ENCODE results near the gene GALM. TPM values are rescaled to one million over a fixed set of nuclear protein-coding genes. Genes with fewer than 3 reads are reported as not detected.

Gene GALM
- total and polyA plus RNA-seq, 2 of the 13 experiments (the other 11 are each of a cell fraction or from before 2014, with no cell fraction given) = 65.5 to 90.0 TPM

GRCh38 chr2:38652431-38653273, 13.3 kb upstream of the GALM start (continued):
- no peak for TF ChIP-seq RFX5 (IDR thresholded peaks at IDR 0.05; ENCODE audit: low read depth, low read length)
- TF ChIP-seq E2F5 (CRISPR knock-in tag; conservative IDR thresholded peaks at IDR 0.05) = no peak
- TF ChIP-seq ZFP36L2 (CRISPR knock-in tag; IDR thresholded peaks at IDR 0.05) = no peak
- TF ChIP-seq ZNF616 (CRISPR knock-in tag; IDR thresholded peaks at IDR 0.05; ENCODE audit: low read depth) = no peak

DNA sequence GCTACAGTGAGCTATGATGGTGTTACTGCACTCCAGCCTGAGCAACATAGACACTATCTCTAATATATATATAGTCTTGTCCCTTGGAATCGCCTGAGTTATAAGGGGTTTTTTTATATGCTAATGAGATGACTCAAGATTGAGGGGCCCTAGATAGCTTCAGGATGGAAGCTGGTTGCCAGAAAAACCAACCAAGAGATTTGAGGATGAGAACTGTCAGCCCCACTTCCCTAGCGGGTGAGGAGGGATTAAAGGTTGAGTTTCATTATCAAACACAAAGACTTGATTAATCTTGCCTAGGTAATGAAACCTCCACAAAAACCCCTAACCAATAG, 12.6 kb upstream of the GALM start:
- Histone ChIP-seq H3K9ac (ENCODE audit: insufficient read depth, low read depth, low read length) (no peak overlapping the region), H3K79me2 (ENCODE audit: insufficient read depth, low read length) (no peaks in the 10 kb centered on the region), H2AFZ (ENCODE audit: low read length) (peak overlapping the region; percentile 94), H3K4me2 (ENCODE audit: low read depth, low read length) (peak overlapping the region; percentile 96), H3K9me3 (ENCODE audit: low read length) (no peaks in the 10 kb centered on the region), H4K20me1 (ENCODE audit: insufficient read depth, low read length) (no peaks in the 10 kb centered on the region), H3K36me3 (replicated peaks in 1 of 2; ENCODE audit: control insufficient read depth in 1 of 2, insufficient read depth in 2 of 2, low read length in 2 of 2) (no peaks in the 10 kb centered on the region), H3K27me3 (ENCODE audit: control insufficient read depth in 1 of 2, insufficient read depth in 2 of 2, low read length in 2 of 2) (no peaks in the 10 kb centered on the region; a peak in 2 of 5 replicates), H3K4me3 (replicated peaks in 1 of 3; ENCODE audit: insufficient read depth in 1 of 3, low read depth in 2 of 3, low read length in 3 of 3) (peak overlapping the region in 1 of 3 experiments; percentile 67; a peak in 1 of 6 replicates), H3K4me1 (ENCODE audit: insufficient read depth, low read length) (peaks cover 54% of the 10 kb centered on the region), H3K27ac (ENCODE audit: extremely low read length, insufficient read depth, low read length) (no peak overlapping the region)
- in situ Hi-C loops (cut with HindIII; ENCODE audit: extremely low pct_ligation_motif_present, low pct_unique_long_range_greater_than_20kb) = no loop called here
- POLR2A ChIA-PET = interaction anchor here (0.7 to 3.0 kb wide), 2 partner anchors 12 to 52 kb away, joined by 3 to 30 read pairs; partner anchors contain the start of gene GALM
- CTCF ChIA-PET (ENCODE audit: low intra/inter-chr PET ratio, low total read pairs) = no interaction called here
- FAIRE-seq = no peak
- DNase-seq (ENCODE audit: low spot score) = no peak
- 62% methylated on average over 2 of the region's 2 CpGs for WGBS (ENCODE audit: low lambda C conversion rate)
- intact Hi-C loops (cut with micrococcal nuclease; ENCODE audit: unreplicated experiment) = no loop called here
- TF ChIP-seq ZNF652 (CRISPR knock-in tag; IDR thresholded peaks at IDR 0.05; ENCODE audit: borderline replicate concordance, low read depth) = no peak
- TF ChIP-seq NR2F6 (IDR thresholded peaks at IDR 0.05) = no peak
- TF ChIP-seq NR2F6 (CRISPR knock-in tag; IDR thresholded peaks at IDR 0.05) = no peak
- no peak for TF ChIP-seq RBAK (CRISPR knock-in tag; IDR thresholded peaks at IDR 0.05)
- TF ChIP-seq KLF16 (CRISPR knock-in tag; IDR thresholded peaks at IDR 0.05) = no peak
- TF ChIP-seq DNMT3B (CRISPR knock-in tag; conservative IDR thresholded peaks at IDR 0.05) = no peak
- no peak for TF ChIP-seq HMGA1 (CRISPR knock-in tag; conservative IDR thresholded peaks at IDR 0.05)
- TF ChIP-seq JUN (CRISPR knock-in tag; IDR thresholded peaks at IDR 0.05) = no peak
- TF ChIP-seq, protein P1, sequence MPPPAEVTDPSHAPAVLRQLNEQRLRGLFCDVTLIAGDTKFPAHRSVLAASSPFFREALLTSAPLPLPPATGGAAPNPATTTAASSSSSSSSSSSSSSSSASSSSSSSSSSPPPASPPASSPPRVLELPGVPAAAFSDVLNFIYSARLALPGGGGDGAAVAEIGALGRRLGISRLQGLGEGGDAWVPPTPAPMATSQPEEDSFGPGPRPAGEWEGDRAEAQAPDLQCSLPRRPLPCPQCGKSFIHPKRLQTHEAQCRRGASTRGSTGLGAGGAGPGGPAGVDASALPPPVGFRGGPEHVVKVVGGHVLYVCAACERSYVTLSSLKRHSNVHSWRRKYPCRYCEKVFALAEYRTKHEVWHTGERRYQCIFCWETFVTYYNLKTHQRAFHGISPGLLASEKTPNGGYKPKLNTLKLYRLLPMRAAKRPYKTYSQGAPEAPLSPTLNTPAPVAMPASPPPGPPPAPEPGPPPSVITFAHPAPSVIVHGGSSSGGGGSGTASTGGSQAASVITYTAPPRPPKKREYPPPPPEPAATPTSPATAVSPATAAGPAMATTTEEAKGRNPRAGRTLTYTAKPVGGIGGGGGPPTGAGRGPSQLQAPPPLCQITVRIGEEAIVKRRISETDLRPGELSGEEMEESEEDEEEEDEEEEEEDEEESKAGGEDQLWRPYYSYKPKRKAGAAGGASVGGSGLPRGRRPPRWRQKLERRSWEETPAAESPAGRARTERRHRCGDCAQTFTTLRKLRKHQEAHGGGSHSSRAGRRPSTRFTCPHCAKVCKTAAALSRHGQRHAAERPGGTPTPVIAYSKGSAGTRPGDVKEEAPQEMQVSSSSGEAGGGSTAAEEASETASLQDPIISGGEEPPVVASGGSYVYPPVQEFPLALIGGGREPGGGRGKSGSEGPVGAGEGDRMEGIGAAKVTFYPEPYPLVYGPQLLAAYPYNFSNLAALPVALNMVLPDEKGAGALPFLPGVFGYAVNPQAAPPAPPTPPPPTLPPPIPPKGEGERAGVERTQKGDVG (CRISPR knock-in tag; IDR thresholded peaks at IDR 0.05; ENCODE audit: borderline replicate concordance) = no peak
- TF ChIP-seq AGO1 (IDR thresholded peaks at IDR 0.05; ENCODE audit: low read depth, low read length, poor library complexity, severe bottlenecking) = no peak
- TF ChIP-seq HES4 (CRISPR knock-in tag; IDR thresholded peaks at IDR 0.05; ENCODE audit: borderline replicate concordance) = no peak
- TF ChIP-seq KDM5A (IDR thresholded peaks at IDR 0.05; ENCODE audit: borderline replicate concordance, low read length) = no peak
- no TSS peak for BruUV-seq (replicated peaks)
- no peak for ATAC-seq

Data from HepG2 (cell line).